HG03103 (cell line): Measurements from ENCODE around the gene PCOLCE2.

ENCODE experiments used
- ATAC-seq: cut with Tn5 transposase; IDR thresholded peaks from one replicate; pipeline ENCODE4 v1.9.1; 2021; ENCODE audit warnings: low read depth; ENCODE audit not compliant: unreplicated experiment

PCOLCE2 gene

DNA sequence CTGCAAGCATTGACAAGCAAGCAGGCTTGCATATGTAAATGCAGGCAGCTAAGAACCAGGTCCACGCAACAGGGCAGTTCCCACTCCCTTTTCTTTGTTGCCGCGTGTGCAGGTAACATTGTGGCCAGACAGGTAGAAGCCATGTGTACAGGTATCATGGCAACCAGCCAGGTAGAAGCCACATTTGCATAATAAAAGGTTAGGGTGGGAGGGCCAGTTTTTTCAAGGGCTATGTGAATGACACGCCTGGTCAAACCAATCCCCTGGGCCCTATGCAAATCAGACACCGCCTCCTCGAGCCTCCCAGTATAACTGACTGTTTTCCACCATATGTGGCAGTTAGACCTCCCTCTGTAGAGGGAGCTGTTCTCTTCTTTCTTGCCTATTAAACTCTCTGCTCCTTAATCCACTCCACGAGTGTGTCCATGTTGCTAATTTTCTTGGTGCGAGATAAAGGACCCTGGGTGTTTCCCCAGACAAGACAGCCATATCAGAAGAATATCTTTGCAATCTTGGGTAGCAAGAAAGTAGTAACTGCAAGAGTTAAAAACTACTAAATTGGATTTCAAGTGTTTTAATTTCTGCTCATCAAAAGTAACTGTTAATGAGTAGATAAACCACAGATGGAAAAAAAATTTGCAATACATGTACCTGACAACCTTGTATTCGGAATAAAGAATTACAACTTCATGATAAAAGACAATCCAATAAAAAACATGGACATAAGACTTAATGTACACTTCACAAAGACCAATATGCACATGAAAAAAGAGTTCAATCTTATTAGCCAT, 21.8 kb downstream of the PCOLCE2 start:
- no peak for ATAC-seq

DNA sequence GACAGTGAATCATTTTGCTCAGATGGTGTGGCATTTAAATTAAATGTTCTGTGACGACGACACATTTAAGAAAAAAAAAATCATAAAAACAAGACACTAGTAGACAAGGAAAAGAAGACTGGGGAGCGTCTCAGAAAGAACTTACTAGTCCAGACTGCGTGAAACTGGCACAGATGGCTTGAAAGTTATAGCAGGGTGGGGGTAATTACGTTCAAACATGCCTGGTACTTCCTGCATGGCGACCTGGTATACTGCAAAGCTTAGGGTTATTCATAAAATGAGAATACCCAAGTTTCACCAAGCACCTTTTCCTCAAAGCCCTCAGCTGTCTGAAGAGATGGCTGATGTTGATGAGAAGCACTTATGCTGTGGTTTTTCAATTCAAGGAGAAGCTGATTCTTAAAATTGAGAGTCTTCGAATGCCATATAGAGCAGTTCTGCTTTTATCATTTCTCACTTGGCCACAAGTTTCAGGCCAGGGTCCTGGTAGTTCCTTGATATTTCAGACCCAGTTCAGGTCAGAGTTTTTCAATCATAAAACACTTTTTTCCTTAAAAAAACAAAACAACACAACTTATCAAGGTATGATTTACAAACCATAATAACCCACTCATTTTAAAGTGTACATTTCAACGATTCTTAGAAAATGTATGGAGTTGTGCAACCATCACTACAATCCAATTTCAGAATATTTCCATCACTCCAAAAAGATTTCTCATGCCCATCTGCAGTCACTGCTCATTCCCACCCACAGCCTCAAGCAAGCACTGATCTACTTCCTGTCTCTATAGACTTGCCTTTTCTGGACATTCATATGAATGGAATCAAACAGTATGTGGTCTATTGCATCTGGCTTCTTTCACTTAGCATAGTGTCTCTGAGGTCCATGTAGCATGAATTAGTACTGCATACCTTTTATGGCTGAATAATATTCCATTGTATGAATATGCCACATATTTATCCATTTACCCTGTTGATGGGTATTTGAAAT, 24.7 kb downstream of the PCOLCE2 start:
- ATAC-seq, result no peak

DNA sequence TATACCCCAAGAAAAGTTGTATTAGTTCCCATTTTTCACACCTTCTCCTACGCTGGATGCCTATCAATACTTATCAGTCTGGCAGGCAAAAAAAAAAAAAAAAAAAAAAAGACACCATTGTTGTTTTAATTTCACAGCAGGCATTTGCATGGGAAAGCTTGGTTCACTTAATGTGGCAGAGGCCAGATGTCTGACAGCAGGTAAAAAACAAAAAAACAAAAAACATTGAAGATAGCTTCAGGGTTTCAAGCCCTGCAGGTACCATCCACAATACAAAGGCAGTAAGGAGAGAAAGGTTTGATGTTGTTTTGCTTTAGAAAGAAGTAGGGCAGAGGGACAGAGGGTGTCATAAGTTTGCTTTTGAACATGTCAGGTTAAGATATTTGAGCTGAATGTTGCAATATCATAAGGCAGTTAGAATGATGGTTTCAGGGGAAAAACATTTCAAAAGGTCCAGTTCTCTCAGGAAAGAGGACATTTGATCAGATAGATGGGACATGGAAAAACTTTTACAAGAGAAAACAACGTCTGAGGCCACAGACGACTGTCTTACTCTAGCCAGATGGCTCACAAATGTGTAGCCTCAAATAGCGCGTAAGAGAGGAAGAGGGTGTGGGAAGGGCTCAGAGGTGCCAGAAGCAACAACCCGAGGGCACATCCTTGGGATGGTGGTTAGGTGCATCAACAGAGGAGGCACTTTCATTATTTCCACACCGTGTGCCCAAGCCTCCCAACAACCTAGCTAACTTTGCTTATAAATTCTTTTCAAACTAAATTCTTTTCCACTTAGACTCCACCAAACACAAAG, 25.7 kb downstream of the PCOLCE2 start:
- no peak for ATAC-seq

DNA sequence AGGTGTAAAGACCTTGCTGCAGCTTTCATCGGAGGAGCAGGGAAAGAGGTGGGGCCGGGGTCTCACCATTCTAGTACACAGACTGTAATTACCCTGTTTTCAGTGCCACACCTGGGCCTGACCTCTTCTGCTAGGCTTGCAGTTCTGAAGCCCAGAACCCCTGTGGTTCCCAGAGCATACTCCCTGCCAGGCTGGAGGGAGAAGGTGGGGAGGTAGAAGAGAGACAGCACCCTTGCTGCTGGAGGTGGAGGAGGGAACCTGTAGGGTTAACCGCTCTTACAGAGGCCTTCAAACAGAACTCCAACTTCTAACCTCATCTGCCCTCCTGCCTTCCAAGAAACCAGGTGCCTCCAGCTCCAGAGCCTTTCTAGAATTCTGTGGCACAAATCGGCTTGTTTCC, 27.0 kb downstream of the PCOLCE2 start:
- ATAC-seq, result no peak

DNA sequence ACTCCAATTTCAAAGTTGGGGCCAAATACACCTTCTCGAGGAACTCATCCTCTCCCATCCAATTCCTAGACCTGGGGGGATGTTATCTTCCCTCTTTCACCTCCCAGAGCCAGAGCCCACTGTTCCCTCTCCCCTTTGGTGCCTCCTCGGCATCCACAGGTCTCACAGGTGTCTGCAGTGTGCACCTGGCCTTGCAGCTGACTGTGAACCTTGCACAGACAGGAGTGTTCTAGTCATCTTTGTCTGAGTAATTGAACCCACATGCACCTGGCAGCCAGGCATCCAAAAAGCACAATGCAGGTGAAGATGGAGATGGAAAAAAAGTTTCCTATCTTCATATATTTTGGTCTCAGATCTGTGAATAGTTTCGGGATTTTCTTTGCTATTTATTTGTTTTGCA, 30.8 kb downstream of the PCOLCE2 start:
- ATAC-seq, result no peak

DNA sequence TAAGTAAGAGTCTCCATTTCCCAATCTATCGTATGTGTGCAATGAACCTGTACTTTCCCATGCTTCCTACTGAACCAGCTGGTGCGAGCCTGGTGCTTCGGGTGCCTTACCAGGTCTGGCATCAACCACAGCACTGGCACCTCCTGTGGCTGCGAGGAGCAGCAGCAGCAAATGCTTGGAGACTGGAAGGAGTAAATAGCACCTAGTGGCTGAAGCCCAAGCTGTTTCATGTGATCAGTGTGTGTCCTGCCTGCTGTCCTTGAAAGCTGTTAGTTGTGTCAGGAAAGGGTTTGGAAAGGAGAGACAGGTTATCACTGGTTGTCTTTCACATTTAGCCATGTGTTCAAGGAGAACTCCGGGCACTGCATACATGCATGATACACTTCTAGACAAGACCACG, 31.8 kb downstream of the PCOLCE2 start:
- no peak for ATAC-seq

DNA sequence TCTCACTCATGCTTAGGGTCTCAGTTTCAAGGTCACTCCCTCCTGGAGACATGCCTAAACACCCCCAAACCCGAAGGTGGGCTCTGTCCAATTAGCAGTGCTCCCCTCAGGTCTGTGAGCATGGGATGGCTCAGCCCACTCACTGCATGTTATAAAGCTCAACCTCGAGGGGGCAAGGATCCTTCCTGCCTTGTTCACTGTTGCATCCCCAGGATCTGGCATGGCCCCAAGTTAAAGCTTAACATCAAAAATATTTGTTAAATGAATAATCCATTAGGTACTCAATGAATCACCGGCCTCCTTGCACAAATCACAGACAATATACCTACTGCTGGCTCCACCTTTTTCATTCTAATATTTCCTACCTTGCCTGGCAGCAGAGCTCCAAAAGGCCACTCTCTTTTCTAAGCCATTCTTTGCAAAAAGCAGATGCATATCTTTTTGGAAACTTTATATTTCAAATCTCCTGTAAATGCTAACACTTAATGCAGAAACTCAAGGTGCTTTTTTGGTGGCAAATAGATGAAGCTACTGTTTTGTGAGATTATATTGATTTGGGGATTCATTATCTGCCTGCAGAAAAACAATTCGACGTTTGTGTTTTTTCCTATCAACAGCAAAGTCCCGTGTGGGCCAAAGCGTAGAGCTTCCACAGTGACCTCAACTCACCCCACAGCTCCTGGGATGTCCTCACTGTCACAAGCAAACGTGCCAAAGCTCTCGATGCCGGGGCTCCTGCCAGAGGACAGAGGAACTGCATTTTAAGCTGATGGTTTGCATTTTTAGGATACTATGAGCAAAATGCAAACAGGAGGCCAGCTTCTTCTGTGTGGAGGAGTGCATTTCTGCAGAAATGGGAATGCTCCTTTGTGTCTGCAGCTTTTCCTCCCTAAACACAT, 35.4 kb downstream of the PCOLCE2 start:
- no peak for ATAC-seq

DNA sequence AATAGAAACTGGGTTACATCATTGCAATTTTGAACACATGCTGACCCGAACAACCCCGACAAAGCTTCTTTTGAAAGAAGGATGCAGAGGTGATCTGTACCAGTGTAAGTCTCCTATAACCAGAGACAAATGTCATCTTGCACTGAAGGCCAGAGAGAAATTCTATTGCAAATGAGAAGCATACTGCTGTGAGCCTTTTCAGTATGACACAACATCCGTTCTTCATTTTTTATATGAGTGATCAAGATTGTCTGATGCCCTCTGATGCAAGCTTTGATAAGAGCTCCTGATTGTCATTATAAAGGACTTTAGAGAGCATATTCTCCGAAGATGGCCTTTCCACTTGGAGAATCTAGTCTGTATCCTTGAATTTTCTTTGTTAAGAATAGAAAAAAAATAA, 36.9 kb downstream of the PCOLCE2 start:
- no peak for ATAC-seq

DNA sequence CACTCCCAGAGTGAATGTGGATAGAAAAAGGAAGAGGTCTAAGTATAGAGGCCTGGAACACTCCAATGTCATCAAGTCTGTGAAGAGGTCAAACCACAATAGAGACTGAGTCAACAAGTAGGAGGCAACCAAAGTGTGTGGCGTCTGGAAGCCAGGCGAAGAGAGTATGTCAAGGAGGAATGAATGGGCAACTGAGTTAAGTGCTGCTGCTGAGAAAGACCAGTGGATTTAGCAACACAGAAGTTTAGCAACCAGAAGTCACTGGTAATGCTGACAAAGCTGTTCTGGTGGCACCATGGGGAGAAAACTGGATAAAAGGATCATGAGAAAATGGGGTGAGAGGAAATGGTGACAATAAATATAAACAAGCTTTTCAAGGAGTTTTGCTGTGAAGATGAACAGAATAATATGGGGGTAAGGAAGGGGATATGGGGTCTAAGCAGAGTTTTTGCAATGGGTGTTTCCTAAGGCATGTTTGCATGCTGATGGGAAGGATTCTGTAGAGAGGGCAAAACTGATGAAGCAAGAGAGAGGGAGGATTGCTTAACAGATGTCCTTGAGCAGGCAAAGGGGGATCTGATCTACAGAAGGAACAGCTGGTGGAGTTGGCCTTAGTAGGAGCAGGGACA, 38.4 kb downstream of the PCOLCE2 start:
- no peak for ATAC-seq

DNA sequence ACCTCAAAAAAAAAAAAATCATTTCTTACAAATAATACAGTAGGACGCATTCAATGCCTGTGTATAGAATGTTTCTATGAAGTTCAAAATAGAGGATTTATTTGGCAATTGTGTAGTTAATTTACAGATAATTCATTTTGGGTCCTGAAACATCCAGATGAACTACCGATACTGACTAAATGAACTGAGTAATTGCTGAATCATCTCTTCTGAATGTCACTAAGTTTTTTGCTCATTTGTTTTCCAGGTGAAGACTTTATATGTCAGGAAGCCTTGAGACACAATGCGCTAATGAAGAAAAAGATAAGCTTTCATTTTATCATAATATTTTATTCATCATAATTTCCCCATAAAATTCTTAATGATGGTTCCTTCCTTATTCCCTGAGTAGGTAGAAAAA, 39.7 kb downstream of the PCOLCE2 start:
- no peak for ATAC-seq

DNA sequence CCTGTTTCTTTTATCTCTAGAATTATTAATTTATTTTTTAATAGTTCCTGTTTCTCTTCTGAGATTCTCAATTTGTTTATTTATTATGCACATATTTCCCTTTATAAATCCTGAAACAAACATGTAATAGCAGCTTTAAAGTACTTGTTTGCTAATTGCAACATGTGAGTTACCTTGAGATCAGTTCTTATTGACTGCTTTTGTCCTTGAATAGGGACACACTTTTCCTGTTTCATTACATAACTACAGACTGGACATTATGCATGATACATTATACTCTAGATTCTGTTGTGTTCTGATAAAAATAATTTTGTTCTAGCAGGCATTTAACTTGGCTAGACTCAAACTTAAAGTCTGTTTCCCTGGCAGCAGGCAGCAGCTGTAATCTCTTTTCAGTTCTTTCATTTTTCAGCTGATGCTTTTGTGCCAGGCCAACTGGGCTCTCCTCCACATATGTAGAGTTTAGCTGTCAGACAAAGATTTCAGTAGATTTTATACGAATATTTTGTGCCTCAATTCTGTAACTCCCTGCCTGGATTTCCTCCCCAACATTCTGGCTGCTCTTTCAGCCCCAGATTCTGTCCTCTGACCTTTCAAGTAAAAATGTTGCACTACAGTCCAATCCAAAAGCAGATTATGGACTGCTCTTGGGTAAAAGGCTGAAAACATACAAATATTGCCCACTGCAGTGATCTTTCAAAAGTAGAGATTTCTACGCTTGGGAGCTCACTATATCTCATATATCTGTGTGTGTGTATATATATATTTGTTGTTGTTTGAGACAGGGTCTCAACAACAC, 41.9 kb downstream of the PCOLCE2 start:
- ATAC-seq, result no peak

DNA sequence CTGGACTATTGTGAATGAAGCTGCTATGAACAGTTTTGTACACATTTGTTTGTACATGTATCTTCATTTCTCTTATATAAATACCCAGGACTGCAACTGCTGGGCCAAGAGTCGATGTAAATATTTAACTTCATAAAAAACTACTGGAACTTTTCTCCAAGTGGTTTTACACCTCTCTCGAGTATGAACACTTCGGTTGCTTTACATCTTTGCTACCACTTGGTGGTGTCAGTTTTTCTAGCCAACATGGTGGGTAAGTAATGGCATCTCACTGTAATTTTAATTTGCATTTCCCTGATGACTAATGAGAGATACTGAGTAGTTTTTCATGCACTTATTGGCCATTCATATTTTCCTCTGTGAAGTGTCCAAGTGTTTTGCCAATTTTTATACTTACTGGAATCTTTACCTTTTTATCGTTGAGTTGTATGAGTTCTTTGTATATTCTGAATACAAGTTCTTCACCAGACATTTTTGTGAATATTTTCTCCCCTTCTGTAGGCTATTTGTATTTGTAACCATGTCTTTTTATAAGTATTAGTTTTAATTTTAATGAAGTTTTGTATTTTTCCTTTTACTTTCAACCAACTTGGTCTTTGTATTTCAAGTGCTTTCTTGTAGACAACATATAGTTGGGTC, 44.4 kb downstream of the PCOLCE2 start:
- no peak for ATAC-seq

DNA sequence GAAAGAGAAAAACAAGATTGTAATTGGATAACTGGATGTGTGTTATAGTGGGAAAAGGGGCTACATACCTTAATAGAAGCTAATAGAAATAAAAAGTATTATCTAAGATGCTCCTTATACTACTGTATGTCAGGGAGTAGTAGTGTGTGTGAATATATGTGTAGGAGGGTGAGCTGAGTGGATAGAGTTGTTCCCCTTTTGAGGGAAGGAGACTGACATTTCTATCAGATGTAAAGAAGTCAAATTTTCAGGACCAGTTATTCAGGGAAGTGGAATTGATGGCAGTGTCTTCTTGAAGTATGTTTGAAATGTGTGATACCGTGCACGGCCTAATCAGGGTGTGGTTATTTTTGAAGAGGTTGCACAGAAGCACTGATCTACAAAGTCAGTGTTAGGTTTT, 49.1 kb downstream of the PCOLCE2 start:
- ATAC-seq, result no peak

DNA sequence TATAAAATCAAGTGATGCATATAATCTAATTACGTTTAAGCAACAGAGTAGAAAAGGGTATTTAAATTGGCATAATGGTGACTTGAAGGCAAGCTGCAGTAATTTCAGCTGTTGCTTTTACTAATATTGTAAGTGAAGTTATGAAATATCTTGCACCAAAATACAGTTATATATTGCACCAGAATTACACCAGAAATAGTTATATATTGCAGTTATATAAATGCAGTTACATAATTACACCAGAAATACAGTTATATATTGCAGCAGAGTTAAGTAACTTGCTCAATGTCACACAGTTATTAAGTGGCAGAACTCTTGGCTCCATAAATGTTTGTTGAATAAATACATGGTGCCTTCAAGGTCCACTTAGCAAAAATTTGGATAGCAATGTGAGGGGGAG, 51.4 kb downstream of the PCOLCE2 start:
- ATAC-seq, result no peak

DNA sequence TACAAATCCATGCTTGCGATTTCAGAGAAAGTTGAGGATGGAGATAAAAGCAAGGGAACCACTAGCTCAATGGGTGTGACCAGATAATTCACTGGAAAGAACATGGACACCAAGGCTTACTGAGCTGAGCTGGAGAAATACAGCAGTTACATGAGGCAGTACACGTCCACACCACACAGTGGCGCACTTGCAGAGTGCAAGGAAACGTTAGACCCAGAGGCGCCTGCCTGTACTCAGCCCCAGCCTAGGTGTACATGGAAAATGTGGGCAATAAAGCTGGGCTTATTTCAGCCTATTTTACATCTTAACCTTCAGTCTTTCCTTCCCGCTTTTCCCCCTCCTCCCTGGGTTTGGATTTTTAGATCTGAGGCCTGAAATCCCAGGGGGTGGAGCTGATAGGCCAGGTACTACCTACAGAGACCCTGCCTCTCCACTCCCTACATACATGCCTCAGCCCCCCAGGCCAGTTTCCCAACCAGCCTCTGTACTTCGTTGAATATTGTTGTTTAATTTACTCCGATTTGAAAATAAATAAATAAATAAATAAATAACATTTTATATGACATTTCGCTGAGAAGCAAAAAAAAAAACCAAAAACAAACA, 60.1 kb downstream of the PCOLCE2 start:
- ATAC-seq, result peak; percentile 95

DNA sequence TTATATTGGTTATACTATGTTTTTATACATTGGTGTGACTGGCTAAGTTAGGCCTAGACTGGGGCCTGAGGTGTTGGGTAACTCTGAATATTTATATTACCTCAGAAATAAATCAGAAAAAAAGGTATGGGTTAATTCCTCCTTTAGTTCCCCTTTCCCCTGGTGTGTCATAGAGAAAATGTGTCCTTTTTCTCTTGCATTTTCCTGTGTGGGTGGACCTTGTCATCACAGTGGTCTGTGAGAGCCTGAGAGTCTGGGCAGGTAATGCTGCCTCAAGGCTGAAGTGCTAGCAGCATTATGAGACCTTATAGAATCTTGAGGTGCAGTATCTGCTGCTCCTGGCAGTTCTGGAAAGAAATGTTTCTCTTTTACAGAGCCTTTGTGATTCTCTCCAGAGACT, 69.7 kb downstream of the PCOLCE2 start:
- no peak for ATAC-seq

DNA sequence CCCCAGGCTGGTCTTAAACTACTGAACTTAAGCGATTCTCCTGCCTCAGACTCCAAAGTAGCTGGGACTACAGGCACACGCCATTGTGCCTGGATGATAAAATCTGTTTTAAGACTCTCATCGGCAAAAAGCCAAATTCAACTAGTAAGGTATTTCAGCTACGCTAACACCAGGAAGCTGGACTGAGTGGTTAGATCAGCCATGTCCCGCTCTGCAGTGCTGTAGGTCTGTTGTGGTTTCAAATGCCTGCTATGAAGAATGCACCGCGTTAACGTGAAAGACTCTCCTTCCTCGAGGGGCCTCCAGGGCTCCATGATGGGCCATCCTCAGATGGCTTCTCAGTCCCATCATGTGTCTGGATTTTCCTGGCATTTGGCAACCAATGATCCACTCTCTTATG, 70.2 kb downstream of the PCOLCE2 start:
- ATAC-seq, result no peak

DNA sequence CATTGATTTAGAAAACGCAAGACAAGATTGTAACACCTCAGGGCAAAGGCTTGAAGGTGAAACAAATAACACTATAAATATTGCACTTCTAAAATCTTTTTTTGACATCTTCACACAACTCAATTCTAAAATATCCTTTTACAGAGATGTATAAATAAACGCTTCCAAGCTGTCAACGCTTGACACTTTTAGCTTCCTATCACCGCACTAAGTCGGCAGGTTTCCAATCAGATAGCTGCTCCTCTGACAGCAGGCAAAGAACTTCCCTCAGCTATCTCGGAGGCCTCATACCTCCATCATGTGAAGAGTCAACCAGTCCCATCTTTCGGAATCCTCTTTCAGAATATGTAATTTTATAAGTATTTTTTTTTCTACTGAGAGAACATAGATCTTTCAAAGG, 71.0 kb downstream of the PCOLCE2 start:
- no peak for ATAC-seq
